Measurements from ENCODE around the gene CYTH2. TPM values are rescaled to one million over a fixed set of nuclear protein-coding genes. Genes with fewer than 3 reads are reported as not detected.

Gene CYTH2
- polyA plus RNA-seq, 2 of the 4 experiments (the other 2 are of a cell fraction) = 33.4 to 50.5 TPM

- DNase-seq (ENCODE audit: low read depth in 1 of 2, low spot score in 1 of 2) (no peak), ATAC-seq (no peak), FAIRE-seq (no peak)
- ChIA-PET CTCF (interaction anchor here (0.6 to 1.9 kb wide), 9 partner anchors 9 to 137 kb away, joined by 3 to 7 read pairs (median 4); partner anchors contain the start of gene GRWD1), POLR2A (no interaction called here)
- H3K4me3 ChIP-seq = no peak overlapping the region
- H3K4me1 ChIP-seq = no peaks in the 10 kb centered on the region
- no peak overlapping the region for H3K27ac ChIP-seq
- no peaks in the 10 kb centered on the region for H3K9me3 ChIP-seq
- whole genome bisulfite sequencing (ENCODE audit: missing lambda C conversion rate) = 93% methylated on average over 2 of the region's 2 CpGs
- TF ChIP-seq RCOR1 (IDR thresholded peaks at IDR 0.05; ENCODE audit: low read depth, low read length) (no peak), FOSL2 (IDR thresholded peaks at IDR 0.05) (no peak), FOSL2 (CRISPR knock-in tag; IDR thresholded peaks at IDR 0.05) (no peak), HEYL (CRISPR knock-in tag; IDR thresholded peaks at IDR 0.05) (no peak), MAFK (IDR thresholded peaks at IDR 0.05; ENCODE audit: partially characterized antibody) (no peak), CHD2 (IDR thresholded peaks at IDR 0.05; ENCODE audit: low read length, partially characterized antibody) (no peak)
- TF ChIP-seq, protein P1, sequence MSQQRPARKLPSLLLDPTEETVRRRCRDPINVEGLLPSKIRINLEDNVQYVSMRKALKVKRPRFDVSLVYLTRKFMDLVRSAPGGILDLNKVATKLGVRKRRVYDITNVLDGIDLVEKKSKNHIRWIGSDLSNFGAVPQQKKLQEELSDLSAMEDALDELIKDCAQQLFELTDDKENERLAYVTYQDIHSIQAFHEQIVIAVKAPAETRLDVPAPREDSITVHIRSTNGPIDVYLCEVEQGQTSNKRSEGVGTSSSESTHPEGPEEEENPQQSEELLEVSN (IDR thresholded peaks at IDR 0.05; ENCODE audit: borderline replicate concordance, low read depth) = no peak
- no peak overlapping the region for H3K4me2 ChIP-seq
Observed at GRCh38 chr19:48458016-48458415, 11.2 kb upstream of the CYTH2 start.

GRCh38 chr19:48461651-48461981 lies 7.6 kb upstream of the CYTH2 start:
- Histone ChIP-seq H3K4me3 (no peak overlapping the region), H3K27ac (no peak overlapping the region), H3K9me3 (no peaks in the 10 kb centered on the region), H3K4me2 (no peak overlapping the region), H3K4me1 (peaks cover 4% of the 10 kb centered on the region)
- no peak for TF ChIP-seq ATOH8 (CRISPR knock-in tag; IDR thresholded peaks at IDR 0.05; ENCODE audit: low read depth)
- no peak for TF ChIP-seq CBX8 (IDR thresholded peaks at IDR 0.05)
- TF ChIP-seq EHF (CRISPR knock-in tag; IDR thresholded peaks at IDR 0.05) = no peak
- no peak for TF ChIP-seq EHMT2 (IDR thresholded peaks at IDR 0.05; ENCODE audit: low read depth)
- no peak for TF ChIP-seq CBX2 (IDR thresholded peaks at IDR 0.05; ENCODE audit: borderline replicate concordance, low read depth)
- no peak for TF ChIP-seq HOXB13 (CRISPR knock-in tag; IDR thresholded peaks at IDR 0.05; ENCODE audit: low read depth)
- TF ChIP-seq FOSL2 (IDR thresholded peaks at IDR 0.05) = no peak
- no peak for TF ChIP-seq FOSL2 (CRISPR knock-in tag; IDR thresholded peaks at IDR 0.05)
- no peak for TF ChIP-seq RNF2 (IDR thresholded peaks at IDR 0.05; ENCODE audit: borderline replicate concordance, low read depth)
- no peak for TF ChIP-seq EP300 (IDR thresholded peaks at IDR 0.05)
- no peak for TF ChIP-seq HOXA7 (CRISPR knock-in tag; IDR thresholded peaks at IDR 0.05)
- TF ChIP-seq BHLHE40 (IDR thresholded peaks at IDR 0.05; ENCODE audit: low read depth, low read length) = no peak
- no peak for TF ChIP-seq ZSCAN20 (CRISPR knock-in tag; IDR thresholded peaks at IDR 0.05)
- no peak for TF ChIP-seq RARB (CRISPR knock-in tag; IDR thresholded peaks at IDR 0.05)
- no peak for TF ChIP-seq SMC3 (IDR thresholded peaks at IDR 0.05)
- TF ChIP-seq RFX5 (IDR thresholded peaks at IDR 0.05) = no peak
- TF ChIP-seq, protein P2, sequence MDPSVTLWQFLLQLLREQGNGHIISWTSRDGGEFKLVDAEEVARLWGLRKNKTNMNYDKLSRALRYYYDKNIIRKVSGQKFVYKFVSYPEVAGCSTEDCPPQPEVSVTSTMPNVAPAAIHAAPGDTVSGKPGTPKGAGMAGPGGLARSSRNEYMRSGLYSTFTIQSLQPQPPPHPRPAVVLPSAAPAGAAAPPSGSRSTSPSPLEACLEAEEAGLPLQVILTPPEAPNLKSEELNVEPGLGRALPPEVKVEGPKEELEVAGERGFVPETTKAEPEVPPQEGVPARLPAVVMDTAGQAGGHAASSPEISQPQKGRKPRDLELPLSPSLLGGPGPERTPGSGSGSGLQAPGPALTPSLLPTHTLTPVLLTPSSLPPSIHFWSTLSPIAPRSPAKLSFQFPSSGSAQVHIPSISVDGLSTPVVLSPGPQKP (IDR thresholded peaks at IDR 0.05; ENCODE audit: low read depth, low read length) = no peak
- TF ChIP-seq, protein P3, sequence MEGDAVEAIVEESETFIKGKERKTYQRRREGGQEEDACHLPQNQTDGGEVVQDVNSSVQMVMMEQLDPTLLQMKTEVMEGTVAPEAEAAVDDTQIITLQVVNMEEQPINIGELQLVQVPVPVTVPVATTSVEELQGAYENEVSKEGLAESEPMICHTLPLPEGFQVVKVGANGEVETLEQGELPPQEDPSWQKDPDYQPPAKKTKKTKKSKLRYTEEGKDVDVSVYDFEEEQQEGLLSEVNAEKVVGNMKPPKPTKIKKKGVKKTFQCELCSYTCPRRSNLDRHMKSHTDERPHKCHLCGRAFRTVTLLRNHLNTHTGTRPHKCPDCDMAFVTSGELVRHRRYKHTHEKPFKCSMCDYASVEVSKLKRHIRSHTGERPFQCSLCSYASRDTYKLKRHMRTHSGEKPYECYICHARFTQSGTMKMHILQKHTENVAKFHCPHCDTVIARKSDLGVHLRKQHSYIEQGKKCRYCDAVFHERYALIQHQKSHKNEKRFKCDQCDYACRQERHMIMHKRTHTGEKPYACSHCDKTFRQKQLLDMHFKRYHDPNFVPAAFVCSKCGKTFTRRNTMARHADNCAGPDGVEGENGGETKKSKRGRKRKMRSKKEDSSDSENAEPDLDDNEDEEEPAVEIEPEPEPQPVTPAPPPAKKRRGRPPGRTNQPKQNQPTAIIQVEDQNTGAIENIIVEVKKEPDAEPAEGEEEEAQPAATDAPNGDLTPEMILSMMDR (IDR thresholded peaks at IDR 0.05) = no peak
- TF ChIP-seq HOXB5 (CRISPR knock-in tag; IDR thresholded peaks at IDR 0.05) = no peak
- no peak for ATAC-seq
- WGBS (ENCODE audit: missing lambda C conversion rate) = 97% methylated on average over 36 of the region's 36 CpGs
- no peak for FAIRE-seq
- POLR2A ChIA-PET = no interaction called here
- no peak for DNase-seq (ENCODE audit: low read depth in 1 of 2, low spot score in 1 of 2)
- CTCF ChIA-PET = interaction anchor here (0.6 to 3.2 kb wide), 7 partner anchors 11 to 128 kb away, joined by 3 to 23 read pairs (median 4); partner anchors contain the start of gene GRWD1

All from A549 (cell line).